Esophagus squamous epithelium (tissue), 5 donors: ENCODE measurements around the gene PTK6. TPM values are rescaled to one million over a fixed set of nuclear protein-coding genes. Genes with fewer than 3 reads are reported as not detected.

ENCODE experiments used
- DNase-seq: peaks from one replicate; lab custom pipeline; 2025; lab: John Stamatoyannopoulos, UW
- H3K27ac ChIP-seq, 4 donors: fragments of 200-600 bp; sonication (generic); one replicate each; pipeline ENCODE4 v1.5.1; 2016 to 2019; ENCODE audit warnings: mild to moderate bottlenecking in 1 of 4
- H3K27me3 ChIP-seq, 4 donors: fragments of 200-600 bp; sonication (generic); 1 replicate in 3 of 4; 2 replicates in 1 of 4; pipeline versions ENCODE4 v1.5.1 to v1.6.0; 2017 to 2021; ENCODE audit warnings: antibody characterized with exemption in 1 of 4
- H3K36me3 ChIP-seq, 3 donors: fragments of 200-600 bp; sonication (generic); one replicate each; pipeline ENCODE4 v1.5.1; 2016 to 2019
- H3K4me1 ChIP-seq, 3 donors: fragments of 200-600 bp; sonication (generic); one replicate each; pipeline ENCODE4 v1.5.1; 2017 to 2019
- H3K4me3 ChIP-seq, 4 donors: fragments of 200-600 bp; sonication (generic); 1 replicate in 3 of 4; 2 replicates in 1 of 4; pipeline ENCODE4 v1.5.1; 2016 to 2019; ENCODE audit warnings: mild to moderate bottlenecking in 2 of 4, moderate library complexity in 1 of 4
- H3K9me3 ChIP-seq, 3 donors: fragments of 200-600 bp; sonication (generic); one replicate each; pipeline ENCODE4 v1.5.1; 2016 to 2019
- CTCF ChIP-seq, 6 experiments: fragments of 450-650 bp in 4 of 6; fragments of 200-600 bp in 2 of 6; sonication (generic) in 2 of 6; IDR thresholded peaks; one replicate each; pipeline ENCODE4 v1.5.1; 2016 to 2019; ENCODE audit warnings: antibody characterized with exemption in 6 of 6, mild to moderate bottlenecking in 4 of 6, moderate library complexity in 4 of 6
- POLR2A ChIP-seq, 4 donors: fragments of 450-650 bp; IDR thresholded peaks; one replicate each; pipeline ENCODE4 v1.6.1; 2017; ENCODE audit warnings: antibody characterized with exemption in 4 of 4, mild to moderate bottlenecking in 4 of 4, moderate library complexity in 3 of 4
- WGBS, 2 donors: methylation state at CpG; one replicate each; pipeline ENCODE4 v1.1.5; 2018; 5-methylcytosine and 5-hydroxymethylcytosine counted together
- intact Hi-C: fragments of 100-400 bp; cut with DNase I; formaldehyde crosslinking; loops from one replicate; pipeline ENCODE4 v1.15.0; 2022
- total RNA-seq, 4 donors: library from RNA; depleted of rRNA; stranded (reverse); fragments of >200 nt; gene quantifications; one replicate each; pipeline ENCODE4 v1.1.0, GENCODE V29; 2016
- donor health status: DM: yes; HTN: yes; CAD: no.

Gene PTK6
- total RNA-seq, 4 donors from 2014 or later = 40.8 to 133 (median 49.7) TPM

- no peak for DNase-seq
- intact Hi-C loops = no loop called here
- WGBS, 2 donors = 68 to 81% methylated on average over 5 to 12 of the region's 34 CpGs
- H3K9me3 ChIP-seq = no peaks in the 10 kb centered on the region
- no peaks in the 10 kb centered on the region for H3K36me3 ChIP-seq
- H3K4me1 ChIP-seq = no peaks in the 10 kb centered on the region
- H3K27ac ChIP-seq = no peak overlapping the region
- H3K27me3 ChIP-seq = peaks cover 0 to 100% (median 9%) of the 10 kb centered on the region in 4 donors
- no peak overlapping the region for H3K4me3 ChIP-seq
- TF ChIP-seq POLR2A (IDR thresholded peaks at IDR 0.05) (no peak), CTCF (IDR thresholded peaks at IDR 0.05) (no peak)
These were observed 58.6 kb downstream of the PTK6 start for GRCh38 chr20:63478346-63479302.

Other genes starting within 250 kb of the PTK6 start
- gene COL20A1, start 244.2 kb downstream of the PTK6 start, total RNA-seq = not detected
- gene CHRNA4, start 176.0 kb downstream of the PTK6 start, total RNA-seq = not detected
- gene KCNQ2, start 64.7 kb downstream of the PTK6 start, total RNA-seq = not detected
- 1 to 10 TPM in 3 of 4 donors, under 1 TPM in 1; 0.44 to 3.1 (median 1.9) TPM for gene EEF1A2, start 38.3 kb downstream of the PTK6 start, total RNA-seq
- gene PPDPF, start 16.6 kb downstream of the PTK6 start, total RNA-seq = 100 to 1,000 TPM; 142 to 613 (median 338) TPM
- gene SRMS, start 10.4 kb upstream of the PTK6 start, total RNA-seq = not detected
- under 1 TPM in 1 of 4 donors, not detected in 3; under 0.01 TPM for gene FNDC11, start 16.8 kb upstream of the PTK6 start, total RNA-seq
- 10 to 100 TPM; 23.7 to 37.6 (median 31.2) TPM for gene HELZ2, start 36.9 kb upstream of the PTK6 start, total RNA-seq
- gene GMEB2, start 89.7 kb upstream of the PTK6 start, total RNA-seq = 10 to 100 TPM in 3 of 4 donors, 1 to 10 TPM in 1; 7.2 to 12.0 (median 11.0) TPM
- 1 to 10 TPM; 1.9 to 8.4 (median 4.5) TPM for gene STMN3, start 116.0 kb upstream of the PTK6 start, total RNA-seq
- 10 to 100 TPM in 2 of 4 donors, 1 to 10 TPM in 2; 6.4 to 22.7 (median 12.8) TPM for gene RTEL1, start 120.9 kb upstream of the PTK6 start, total RNA-seq
- 10 to 100 TPM in 3 of 4 donors, 1 to 10 TPM in 1; 2.5 to 15.2 (median 10.6) TPM for gene TNFRSF6B, start 159.3 kb upstream of the PTK6 start, total RNA-seq
- 10 to 100 TPM; 30.4 to 45.5 (median 37.0) TPM for gene ARFRP1, start 170.6 kb upstream of the PTK6 start, total RNA-seq
- gene ZGPAT, start 170.7 kb upstream of the PTK6 start, total RNA-seq = 10 to 100 TPM; 25.4 to 31.9 (median 28.3) TPM
- gene LIME1, start 199.3 kb upstream of the PTK6 start, total RNA-seq = 10 to 100 TPM; 10.9 to 22.3 (median 14.4) TPM
- 10 to 100 TPM; 37.0 to 55.5 (median 50.2) TPM for gene SLC2A4RG, start 202.4 kb upstream of the PTK6 start, total RNA-seq